Keratinocyte (primary cell): ENCODE results near the gene POLDIP2. TPM values are rescaled to one million over a fixed set of nuclear protein-coding genes. Genes with fewer than 3 reads are reported as not detected.

Source experiments
- DNase-seq: peaks from one replicate; pipeline ENCODE4 v3.0.0-alpha.2; 2011; ENCODE audit warnings: low read depth, missing footprints, low spot score
- FAIRE-seq: peaks from 2 replicates; lab custom pipeline; 2011; peaks lifted over from hg19 to GRCh38; lab: Jason Lieb, UNC
- H2AFZ ChIP-seq: 2 replicates; pipeline ENCODE4 v1.6.0; 2012; ENCODE audit warnings: low read length, control low read depth, inconsistent platforms; ENCODE audit not compliant: control insufficient read depth
- H3K27ac ChIP-seq: 2 replicates; pipeline ENCODE4 v1.5.1; 2011; ENCODE audit warnings: low read length; ENCODE audit not compliant: control insufficient read depth, insufficient read depth
- H3K27me3 ChIP-seq: 3 replicates; pipeline ENCODE4 v1.6.0; 2011; ENCODE audit warnings: low read length; ENCODE audit not compliant: control insufficient read depth, insufficient read depth; ENCODE audit errors: extremely low read depth
- H3K36me3 ChIP-seq, 2 experiments: 2 replicates in 1 of 2; 3 replicates in 1 of 2; pipeline ENCODE4 v1.5.1; 2011; ENCODE audit warnings: low read length in 2 of 2, mild to moderate bottlenecking in 1 of 2; ENCODE audit not compliant: control insufficient read depth in 2 of 2, insufficient read depth in 2 of 2; ENCODE audit errors: extremely low read depth in 1 of 2
- H3K4me1 ChIP-seq: 3 replicates; pipeline ENCODE4 v1.5.1; 2011; ENCODE audit warnings: low read length; ENCODE audit not compliant: control insufficient read depth, insufficient read depth; ENCODE audit errors: extremely low read depth
- H3K4me2 ChIP-seq: 3 replicates; pipeline ENCODE4 v1.6.0; 2011; ENCODE audit warnings: low read depth, low read length; ENCODE audit not compliant: control insufficient read depth, insufficient read depth; ENCODE audit errors: extremely low read depth
- H3K4me3 ChIP-seq, 3 experiments: fragments of 200-600 bp in 1 of 3; sonication (generic) in 1 of 3; 2 replicates in 2 of 3; 3 replicates in 1 of 3; pipeline ENCODE4 v1.5.1; 2011 to 2016; ENCODE audit warnings: low read length in 3 of 3, mild to moderate bottlenecking in 3 of 3, control low read depth in 2 of 3, inconsistent platforms in 1 of 3, low read depth in 1 of 3, mixed read lengths in 1 of 3, mixed run types in 1 of 3, moderate library complexity in 1 of 3; ENCODE audit not compliant: control insufficient read depth in 2 of 3, insufficient read depth in 2 of 3; ENCODE audit errors: extremely low read depth in 1 of 3
- H3K79me2 ChIP-seq: 2 replicates; pipeline ENCODE4 v1.6.0; 2012; ENCODE audit warnings: low read length; ENCODE audit not compliant: control insufficient read depth, insufficient read depth
- H3K9ac ChIP-seq: 3 replicates; pipeline ENCODE4 v1.6.0; 2011; ENCODE audit warnings: low read length; ENCODE audit not compliant: control insufficient read depth, insufficient read depth; ENCODE audit errors: extremely low read depth
- H3K9me1 ChIP-seq: 3 replicates; pipeline ENCODE4 v1.6.0; 2011; ENCODE audit warnings: low read length; ENCODE audit not compliant: control insufficient read depth, insufficient read depth; ENCODE audit errors: extremely low read depth
- H3K9me3 ChIP-seq: 2 replicates; pipeline ENCODE4 v1.5.1; 2012; ENCODE audit warnings: low read depth, low read length; ENCODE audit not compliant: control insufficient read depth
- H4K20me1 ChIP-seq: 3 replicates; pipeline ENCODE4 v1.6.0; 2011; ENCODE audit warnings: low read length; ENCODE audit not compliant: control insufficient read depth, insufficient read depth; ENCODE audit errors: extremely low read depth
- EZH2 ChIP-seq: IDR thresholded peaks from one replicate; pipeline ENCODE4 v1.6.1; 2012; ENCODE audit warnings: inconsistent platforms, mild to moderate bottlenecking, low read length, moderate library complexity
- dilution Hi-C: fragments of 300-500 bp; cut with MboI; formaldehyde crosslinking; loops from one replicate; pipeline ENCODE4 v1.7.0; 2020; ENCODE audit warnings: low sequenced_read_pairs; ENCODE audit not compliant: extremely low pct_ligation_motif_present
- polyA plus RNA-seq, 5 experiments: library from polyadenylated mRNA; depleted of rRNA in 3 of 5; stranded (reverse) in 3 of 5; stranded (forward) in 1 of 5; unstranded in 1 of 5; fragments of >200 nt; gene quantifications; 1 replicate in 1 of 5; 2 replicates in 3 of 5; 3 replicates in 1 of 5; pipeline versions ENCODE4 v1.2.1 to v1.2.3, GENCODE V29; 2011 to 2012; ENCODE audit warnings: missing spikeins in 2 of 5, low read depth in 1 of 5, low replicate concordance in 1 of 5
- TF ChIP-seq, protein P1 (sequence below), 3 experiments: IDR thresholded peaks in 1 of 3; conservative IDR thresholded peaks in 1 of 3; optimal IDR thresholded peaks in 1 of 3; 2 replicates in 2 of 3; 3 replicates in 1 of 3; pipeline versions ENCODE3 to v1.5.1; 2011; ENCODE audit warnings: low read length in 3 of 3, mild to moderate bottlenecking in 3 of 3, moderate library complexity in 2 of 3, control low read depth in 1 of 3, inconsistent platforms in 1 of 3; ENCODE audit not compliant: insufficient read depth in 2 of 3; ENCODE audit errors: extremely low read depth in 1 of 3

The POLDIP2 gene
- polyA plus RNA-seq, 1 donor (not counting 4 experiments of a cell fraction or from before 2014, with no cell fraction given), result 90.2 TPM

- DNase-seq, result no peak
- Histone ChIP-seq H3K79me2 (peaks cover 17% of the 10 kb centered on the region), H4K20me1 (no peaks in the 10 kb centered on the region), H3K4me2 (no peak overlapping the region), H3K36me3 (peaks cover 14% of the 10 kb centered on the region in 2 experiments), H3K4me3 (no peak overlapping the region), H3K9ac (no peak overlapping the region), H3K4me1 (peaks cover 14% of the 10 kb centered on the region), H3K9me1 (peaks cover 2% of the 10 kb centered on the region), H2AFZ (no peak overlapping the region), H3K9me3 (no peaks in the 10 kb centered on the region), H3K27ac (no peak overlapping the region), H3K27me3 (no peaks in the 10 kb centered on the region)
- no peak for TF ChIP-seq EZH2
- TF ChIP-seq, protein P1, sequence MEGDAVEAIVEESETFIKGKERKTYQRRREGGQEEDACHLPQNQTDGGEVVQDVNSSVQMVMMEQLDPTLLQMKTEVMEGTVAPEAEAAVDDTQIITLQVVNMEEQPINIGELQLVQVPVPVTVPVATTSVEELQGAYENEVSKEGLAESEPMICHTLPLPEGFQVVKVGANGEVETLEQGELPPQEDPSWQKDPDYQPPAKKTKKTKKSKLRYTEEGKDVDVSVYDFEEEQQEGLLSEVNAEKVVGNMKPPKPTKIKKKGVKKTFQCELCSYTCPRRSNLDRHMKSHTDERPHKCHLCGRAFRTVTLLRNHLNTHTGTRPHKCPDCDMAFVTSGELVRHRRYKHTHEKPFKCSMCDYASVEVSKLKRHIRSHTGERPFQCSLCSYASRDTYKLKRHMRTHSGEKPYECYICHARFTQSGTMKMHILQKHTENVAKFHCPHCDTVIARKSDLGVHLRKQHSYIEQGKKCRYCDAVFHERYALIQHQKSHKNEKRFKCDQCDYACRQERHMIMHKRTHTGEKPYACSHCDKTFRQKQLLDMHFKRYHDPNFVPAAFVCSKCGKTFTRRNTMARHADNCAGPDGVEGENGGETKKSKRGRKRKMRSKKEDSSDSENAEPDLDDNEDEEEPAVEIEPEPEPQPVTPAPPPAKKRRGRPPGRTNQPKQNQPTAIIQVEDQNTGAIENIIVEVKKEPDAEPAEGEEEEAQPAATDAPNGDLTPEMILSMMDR (optimal IDR thresholded peaks at IDR 0.05 in 1 of 3, IDR thresholded peaks at IDR 0.05 in 1 of 3, conservative IDR thresholded peaks at IDR 0.05 in 1 of 3; ENCODE audit: extremely low read depth in 1 of 3, insufficient read depth in 2 of 3, low read length in 3 of 3), result no peak
- peak; percentile 52 for FAIRE-seq
- dilution Hi-C loops, result no loop called here
These were observed 30.2 kb downstream of the POLDIP2 start for GRCh38 chr17:28327031-28327607.

DNA sequence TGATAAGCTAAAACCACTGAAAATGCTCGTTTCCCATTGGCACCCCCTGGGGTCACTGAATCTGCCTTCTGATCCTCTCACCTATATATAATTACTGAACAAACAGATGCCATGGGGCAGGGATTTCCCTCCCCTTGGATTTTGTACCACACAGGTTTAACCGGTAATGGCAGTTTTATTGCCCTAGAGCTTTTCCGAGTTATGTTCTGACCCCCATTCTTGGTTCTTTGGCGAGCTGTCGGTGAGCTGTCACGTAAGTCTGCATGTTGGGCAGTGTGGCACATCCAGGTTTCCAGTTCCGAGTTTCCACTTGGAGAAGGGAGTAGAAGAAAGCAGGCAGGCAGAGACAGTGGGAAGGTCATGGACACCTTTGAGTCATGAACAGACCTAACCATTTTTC, 31.2 kb downstream of the POLDIP2 start:
- no peak overlapping the region for H3K4me2 ChIP-seq
- dilution Hi-C loops, result no loop called here
- no peak overlapping the region for H3K9ac ChIP-seq

More for the DNA sequence above, 31.2 kb downstream of the POLDIP2 start:
- H4K20me1 ChIP-seq, result no peaks in the 10 kb centered on the region
- H3K9me3 ChIP-seq, result no peaks in the 10 kb centered on the region
- no peaks in the 10 kb centered on the region for H3K27me3 ChIP-seq
- DNase-seq (no peak), FAIRE-seq (no peak)
- no peak overlapping the region for H3K27ac ChIP-seq
- H3K79me2 ChIP-seq, result peaks cover 26% of the 10 kb centered on the region
- H3K4me3 ChIP-seq, result no peak overlapping the region
- H3K36me3 ChIP-seq, result peaks cover 9 to 14% of the 10 kb centered on the region in 2 experiments
- peaks cover 17% of the 10 kb centered on the region for H3K4me1 ChIP-seq
- TF ChIP-seq, protein P1 (optimal IDR thresholded peaks at IDR 0.05 in 1 of 3, IDR thresholded peaks at IDR 0.05 in 1 of 3, conservative IDR thresholded peaks at IDR 0.05 in 1 of 3; ENCODE audit: extremely low read depth in 1 of 3, insufficient read depth in 2 of 3, low read length in 3 of 3), result no peak
- TF ChIP-seq EZH2, result no peak
- H3K9me1 ChIP-seq, result peaks cover 2% of the 10 kb centered on the region
- H2AFZ ChIP-seq, result no peak overlapping the region
